ENCODE data around the gene HMHB1. TPM values are rescaled to one million over a fixed set of nuclear protein-coding genes. Genes with fewer than 3 reads are reported as not detected.
A peak's percentile ranks its signal among the peaks of the same experiment; 100 is the strongest.

HMHB1 gene
- total RNA-seq, 1 donor from 2014 or later: not detected

DNA sequence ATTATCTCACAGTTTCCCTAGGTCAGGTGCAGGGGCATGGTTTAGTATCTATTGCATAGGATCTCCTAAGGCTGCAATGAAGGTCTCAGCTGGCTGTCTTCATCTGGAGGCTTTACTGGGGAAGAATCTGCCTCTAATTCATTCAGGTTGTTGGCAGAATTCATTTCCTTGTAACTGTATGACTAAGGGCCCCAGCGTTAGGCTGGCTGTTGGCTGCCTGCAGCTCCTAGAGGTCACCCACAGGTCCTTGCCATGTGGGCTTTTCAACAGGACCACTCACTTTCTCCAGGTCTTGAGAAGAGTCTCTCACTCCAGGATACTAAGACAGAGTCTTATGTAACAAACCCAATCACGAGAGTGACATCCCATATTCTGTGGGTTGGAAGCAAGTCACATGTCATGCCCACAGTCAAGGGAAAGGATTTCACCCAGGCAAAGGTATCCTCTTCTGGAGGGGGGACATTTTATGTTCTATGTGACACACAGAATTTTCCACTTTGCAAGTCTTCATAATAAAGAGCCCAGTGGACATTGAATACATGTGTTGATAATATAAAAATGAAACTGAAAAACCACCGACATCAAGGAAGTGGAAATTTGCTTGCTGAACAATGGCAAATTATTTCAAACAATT, 38.2 kb downstream of the HMHB1 start:
- DNase-seq (ENCODE audit: low spot score) (no peak), ATAC-seq (no peak)
- intact Hi-C loops (cut with DNase I): no loop called here

GRCh38 chr5:143851383-143851782, 39.4 kb downstream of the HMHB1 start:
- ATAC-seq (no peak), DNase-seq (ENCODE audit: low spot score) (no peak)
- intact Hi-C loops (cut with DNase I): no loop called here

DNA sequence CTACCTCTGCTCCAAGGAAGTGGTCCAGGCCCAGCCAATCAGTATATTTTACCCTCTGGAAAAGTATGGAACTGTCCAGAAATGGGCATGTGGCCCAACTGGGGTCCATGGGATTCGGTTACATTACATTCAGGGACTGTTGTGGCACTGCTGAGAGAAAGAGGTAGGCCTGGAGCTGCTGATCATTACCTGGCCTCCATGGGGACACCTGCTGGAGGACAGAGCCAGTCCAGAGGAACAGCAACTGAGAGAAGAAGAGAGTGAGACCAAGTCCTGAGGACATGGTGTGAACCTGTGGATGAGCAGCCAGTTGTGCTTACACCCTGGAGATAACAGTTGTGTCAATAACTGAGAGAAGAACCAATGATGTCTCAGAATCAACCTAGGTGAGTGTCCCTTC, 48.2 kb downstream of the HMHB1 start:
- intact Hi-C loops (cut with DNase I): no loop called here
- DNase-seq (ENCODE audit: low spot score) (no peak), ATAC-seq (no peak)

GRCh38 chr5:143862271-143862670, 50.3 kb downstream of the HMHB1 start:
- DNase-seq (ENCODE audit: low spot score): no peak
- ATAC-seq: no peak
- intact Hi-C loops (cut with DNase I): no loop called here

GRCh38 chr5:143865426-143866025, 53.6 kb downstream of the HMHB1 start:
- ATAC-seq: peak; percentile 44
- intact Hi-C loops (cut with DNase I): no loop called here
- no peak for DNase-seq (ENCODE audit: low spot score)

Measured in sciatic nerve (tissue), 2 donors.